Left lung (tissue), 10 donors: Measurements from ENCODE around the gene GDF9. TPM values are rescaled to one million over a fixed set of nuclear protein-coding genes. Genes with fewer than 3 reads are reported as not detected.

ENCODE experiments used
- ATAC-seq: fragments of 200-7000 bp; cut with Tn5 transposase; one replicate; pipeline ENCODE4 v1.9.1; 2020; ENCODE audit warnings: moderate library complexity
- DNase-seq, 4 donors: peaks; one replicate each; pipeline ENCODE4 v3.0.0-alpha.2; 2013 to 2020
- H3K27ac ChIP-seq, 2 donors: fragments of 200-600 bp; sonication (generic) in 1 of 2; one replicate each; pipeline versions ENCODE4 v1.5.0 to v1.8.0; 2020 to 2021
- H3K27me3 ChIP-seq, 2 donors: fragments of 200-600 bp; sonication (generic) in 1 of 2; one replicate each; pipeline versions ENCODE4 v1.5.0 to v1.8.0; 2020 to 2021
- H3K36me3 ChIP-seq, 2 donors: fragments of 200-600 bp; sonication (generic) in 1 of 2; one replicate each; pipeline versions ENCODE4 v1.5.0 to v1.8.0; 2020 to 2021
- H3K4me1 ChIP-seq, 2 donors: fragments of 200-600 bp; one replicate each; pipeline ENCODE4 v1.8.0; 2021
- H3K4me3 ChIP-seq, 2 donors: fragments of 200-600 bp; sonication (generic) in 1 of 2; one replicate each; pipeline versions ENCODE4 v1.5.0 to v1.8.0; 2020 to 2021; ENCODE audit warnings: mild to moderate bottlenecking in 1 of 2
- H3K9me3 ChIP-seq, 2 donors: fragments of 200-600 bp; sonication (generic) in 1 of 2; one replicate each; pipeline versions ENCODE4 v1.5.0 to v1.8.0; 2020 to 2021
- CTCF ChIP-seq, 2 donors: fragments of 200-600 bp; sonication (generic) in 1 of 2; IDR thresholded peaks; one replicate each; pipeline versions ENCODE4 v1.5.0 to v1.8.0; 2021; ENCODE audit warnings: antibody characterized with exemption in 2 of 2
- intact Hi-C, 2 donors: fragments of 100-400 bp; cut with DNase I; formaldehyde crosslinking; loops; one replicate each; pipeline versions ENCODE4 v1.11.2 to v1.14.2; 2022
- polyA plus RNA-seq, 6 donors: library from polyadenylated mRNA; unstranded; fragments of 120-200 nt; gene quantifications; one replicate each; pipeline ENCODE4 v1.2.1, GENCODE V29; 2013; ENCODE audit not compliant: insufficient read length in 6 of 6
- total RNA-seq, 2 donors: library from RNA; stranded (reverse); fragmentation: NEBNext Ultra II Directional; extraction: Animal tissue kit (Norgen Biotek cat#: 25700); gene quantifications; one replicate each; pipeline ENCODE4 v1.2.1, GENCODE V29; 2021
- donor health status: DM: no; HTN: yes; CAD: no.
- donor health status: DM: no; HTN: no; CAD: no.

Gene GDF9
- total and polyA plus RNA-seq, 8 donors, result 0.26 to 1.6 (median 1.2) TPM

- intact Hi-C loops, result no loop called here
- H3K27me3 ChIP-seq, result no peaks in the 10 kb centered on the region
- H3K4me3 ChIP-seq, result no peak overlapping the region
- DNase-seq, result no peak
- no peak for TF ChIP-seq CTCF (IDR thresholded peaks at IDR 0.05)
- H3K9me3 ChIP-seq, result no peaks in the 10 kb centered on the region
- no peak for ATAC-seq
- peaks cover 0 to 7% of the 10 kb centered on the region in 2 donors for H3K4me1 ChIP-seq
- H3K27ac ChIP-seq, result no peak overlapping the region
- peaks cover 0 to 100% of the 10 kb centered on the region in 2 donors for H3K36me3 ChIP-seq
Measured at GRCh38 chr5:132890817-132891216, 24.5 kb upstream of the GDF9 start.

GRCh38 chr5:132889501-132889900, 23.2 kb upstream of the GDF9 start:
- intact Hi-C loops, result no loop called here

GRCh38 chr5:132887283-132887682, 21.0 kb upstream of the GDF9 start:
- no peaks in the 10 kb centered on the region for H3K27me3 ChIP-seq
- DNase-seq (no peak), ATAC-seq (no peak)
- H3K27ac ChIP-seq, result no peak overlapping the region
- peaks cover 0 to 7% of the 10 kb centered on the region in 2 donors for H3K4me1 ChIP-seq
- peaks cover 0 to 95% of the 10 kb centered on the region in 2 donors for H3K36me3 ChIP-seq
- intact Hi-C loops, result no loop called here
- H3K9me3 ChIP-seq, result no peaks in the 10 kb centered on the region
- no peak overlapping the region for H3K4me3 ChIP-seq
- TF ChIP-seq CTCF (IDR thresholded peaks at IDR 0.05), result no peak

More at GRCh38 chr5:132889501-132889900, 23.2 kb upstream of the GDF9 start:
- no peak for TF ChIP-seq CTCF (IDR thresholded peaks at IDR 0.05)
- no peak overlapping the region for H3K4me3 ChIP-seq
- H3K4me1 ChIP-seq, result peaks cover 0 to 7% of the 10 kb centered on the region in 2 donors
- no peak for DNase-seq
- peaks cover 0 to 99% of the 10 kb centered on the region in 2 donors for H3K36me3 ChIP-seq
- peak; percentile 57 for ATAC-seq
- H3K27ac ChIP-seq, result no peak overlapping the region
- H3K9me3 ChIP-seq, result no peaks in the 10 kb centered on the region
- no peaks in the 10 kb centered on the region for H3K27me3 ChIP-seq

GRCh38 chr5:132886064-132886823, 20.0 kb upstream of the GDF9 start:
- Histone ChIP-seq H3K36me3 (peaks cover 0 to 95% of the 10 kb centered on the region in 2 donors), H3K4me1 (peaks cover 0 to 7% of the 10 kb centered on the region in 2 donors), H3K27ac (no peak overlapping the region), H3K4me3 (no peak overlapping the region), H3K27me3 (no peaks in the 10 kb centered on the region), H3K9me3 (no peaks in the 10 kb centered on the region)
- ATAC-seq (no peak), DNase-seq (no peak)
- intact Hi-C loops, result no loop called here
- no peak for TF ChIP-seq CTCF (IDR thresholded peaks at IDR 0.05)

- intact Hi-C loops, result no loop called here
- H3K9me3 ChIP-seq, result no peaks in the 10 kb centered on the region
- ATAC-seq (no peak), DNase-seq (no peak)
- H3K27me3 ChIP-seq, result no peaks in the 10 kb centered on the region
- TF ChIP-seq CTCF (IDR thresholded peaks at IDR 0.05), result no peak
- H3K4me3 ChIP-seq, result no peak overlapping the region
- peaks cover 0 to 95% of the 10 kb centered on the region in 2 donors for H3K36me3 ChIP-seq
- H3K4me1 ChIP-seq, result peaks cover 0 to 6% of the 10 kb centered on the region in 2 donors
- H3K27ac ChIP-seq, result no peak overlapping the region
Measured at GRCh38 chr5:132884548-132884947, 18.3 kb upstream of the GDF9 start.
